Neural cell (in vitro differentiated cells): ENCODE data around the gene SMIM1. TPM values are rescaled to one million over a fixed set of nuclear protein-coding genes. Genes with fewer than 3 reads are reported as not detected.

Source experiments
- H2AFZ ChIP-seq: fragments of 200-600, 300-800 bp; sonication (generic), shearing (Covaris generic); 2 replicates; pipeline ENCODE4 v1.6.0; 2014; ENCODE audit warnings: low read depth, mild to moderate bottlenecking, antibody characterized with exemption, low read length, moderate library complexity
- H3F3A ChIP-seq: fragments of 200-600 bp; shearing (Covaris generic); 2 replicates; pipeline ENCODE4 v1.6.1; 2016; ENCODE audit warnings: mild to moderate bottlenecking, moderate library complexity, mixed read lengths, antibody characterized with exemption, low read length; ENCODE audit not compliant: insufficient read depth, poor library complexity, severe bottlenecking
- H3K27ac ChIP-seq: fragments of 200-600, 300-800 bp; sonication (generic), shearing (Covaris generic); 2 replicates; pipeline ENCODE4 v1.5.1; 2014; ENCODE audit warnings: mild to moderate bottlenecking, low read length, moderate library complexity
- H3K27me3 ChIP-seq: fragments of 300-800, 200-600 bp; sonication (generic), shearing (Covaris generic); 2 replicates; pipeline ENCODE4 v1.6.0; 2014; ENCODE audit warnings: mild to moderate bottlenecking, low read depth, low read length, moderate library complexity; ENCODE audit not compliant: insufficient read depth
- H3K36me3 ChIP-seq: fragments of 300-800, 200-600 bp; sonication (generic), shearing (Covaris generic); 2 replicates; pipeline ENCODE4 v1.5.1; 2014; ENCODE audit warnings: mild to moderate bottlenecking, antibody characterized with exemption, low read length, moderate library complexity; ENCODE audit not compliant: insufficient read depth
- H3K4me2 ChIP-seq: fragments of 300-800, 200-600 bp; sonication (generic), shearing (Covaris generic); 2 replicates; pipeline ENCODE4 v1.6.0; 2014; ENCODE audit warnings: mild to moderate bottlenecking, low read length
- H3K4me3 ChIP-seq: fragments of 300-800, 200-600 bp; sonication (generic), shearing (Covaris generic); 2 replicates; pipeline ENCODE4 v1.5.1; 2014; ENCODE audit warnings: mild to moderate bottlenecking, low read length, moderate library complexity
- H3K79me2 ChIP-seq: fragments of 200-600 bp; shearing (Covaris generic); replicated peaks from 2 replicates; pipeline ENCODE4 v1.6.0; 2014; ENCODE audit warnings: mild to moderate bottlenecking, low read length, moderate library complexity; ENCODE audit not compliant: insufficient read depth
- H3K9ac ChIP-seq: fragments of 300-800, 200-600 bp; sonication (generic), shearing (Covaris generic); 2 replicates; pipeline ENCODE4 v1.6.1; 2016; ENCODE audit warnings: mild to moderate bottlenecking, low read length, mixed read lengths
- H3K9me2 ChIP-seq: fragments of 200-600 bp; shearing (Covaris generic); 2 replicates; pipeline ENCODE4 v1.6.1; 2016; ENCODE audit warnings: mild to moderate bottlenecking, low read length, mixed read lengths; ENCODE audit not compliant: insufficient read depth
- H3K9me3 ChIP-seq: fragments of 200-600, 300-800 bp; sonication (generic), shearing (Covaris generic); 2 replicates; pipeline ENCODE4 v1.6.1; 2016; ENCODE audit warnings: mild to moderate bottlenecking, mixed run types, low read length, moderate library complexity, mixed read lengths
- H4K20me1 ChIP-seq: fragments of 200-600 bp; shearing (Covaris generic); 2 replicates; pipeline ENCODE4 v1.6.1; 2016; ENCODE audit warnings: mild to moderate bottlenecking, mixed run types; ENCODE audit not compliant: insufficient read depth
- CTCF ChIP-seq: fragments of 450-650 bp; IDR thresholded peaks from 2 replicates; pipeline ENCODE4 v1.5.1; 2014; ENCODE audit warnings: antibody characterized with exemption, mild to moderate bottlenecking, moderate library complexity; ENCODE audit not compliant: poor library complexity, severe bottlenecking
- EP300 ChIP-seq: fragments of 450-650 bp; conservative IDR thresholded peaks from 2 replicates; pipeline ENCODE4 v1.6.1; 2014; ENCODE audit warnings: antibody characterized with exemption, mild to moderate bottlenecking, moderate library complexity; ENCODE audit not compliant: poor library complexity, severe bottlenecking
- EZH2 ChIP-seq: fragments of 200-600, 300-800 bp; shearing (Covaris generic), sonication (generic); IDR thresholded peaks from 2 replicates; pipeline ENCODE4 v1.6.1; 2014; ENCODE audit warnings: antibody characterized with exemption, low read length, borderline replicate concordance, mild to moderate bottlenecking; ENCODE audit not compliant: insufficient read depth, poor library complexity, severe bottlenecking
- MXI1 ChIP-seq: fragments of 450-650 bp; conservative IDR thresholded peaks from 2 replicates; pipeline ENCODE4 v1.6.1; 2014; ENCODE audit warnings: antibody characterized with exemption, mild to moderate bottlenecking; ENCODE audit not compliant: poor library complexity, severe bottlenecking
- POLR2AphosphoS5 ChIP-seq: IDR thresholded peaks from 2 replicates; pipeline ENCODE4 v1.6.1; 2012
- RAD21 ChIP-seq: fragments of 450-650 bp; conservative IDR thresholded peaks from 2 replicates; pipeline ENCODE4 v1.6.1; 2014; ENCODE audit warnings: antibody characterized with exemption, mild to moderate bottlenecking, moderate library complexity
- REST ChIP-seq: IDR thresholded peaks from 2 replicates; pipeline ENCODE4 v1.6.1; 2012; ENCODE audit warnings: borderline replicate concordance
- SMC3 ChIP-seq: fragments of 450-650 bp; conservative IDR thresholded peaks from 2 replicates; pipeline ENCODE4 v1.6.1; 2014; ENCODE audit warnings: antibody characterized with exemption, mild to moderate bottlenecking, moderate library complexity; ENCODE audit not compliant: poor library complexity
- TAF1 ChIP-seq: IDR thresholded peaks from 2 replicates; pipeline ENCODE4 v1.6.1; 2012; ENCODE audit warnings: low read depth
- polyA plus RNA-seq: library from polyadenylated mRNA; depleted of rRNA; stranded (reverse); fragments of >200 nt; gene quantifications from 2 replicates; pipeline ENCODE4 v1.2.3, GENCODE V29; 2014

The SMIM1 gene
- polyA plus RNA-seq, 1 donor from 2014 or later = not detected

- Histone ChIP-seq H3K79me2 (no peaks in the 10 kb centered on the region), H3K4me2 (no peak overlapping the region), H2AFZ (no peak overlapping the region), H4K20me1 (no peaks in the 10 kb centered on the region), H3K9me2 (no peaks in the 10 kb centered on the region), H3K27ac (no peak overlapping the region), H3K4me3 (no peak overlapping the region), H3K9ac (no peak overlapping the region), H3F3A (no peaks in the 10 kb centered on the region), H3K9me3 (no peaks in the 10 kb centered on the region), H3K36me3 (no peaks in the 10 kb centered on the region), H3K27me3 (no peaks in the 10 kb centered on the region)
- TF ChIP-seq RAD21 (no peak), SMC3 (no peak), REST (no peak), EZH2 (no peak), TAF1 (no peak), CTCF (no peak), MXI1 (no peak), POLR2AphosphoS5 (no peak), EP300 (no peak)
Observed at GRCh38 chr1:3811595-3811911, 39.0 kb downstream of the SMIM1 start.

- no peak overlapping the region for H3K4me2 ChIP-seq
- H3K9me3 ChIP-seq = no peaks in the 10 kb centered on the region
- no peaks in the 10 kb centered on the region for H3F3A ChIP-seq
- H3K9ac ChIP-seq = no peak overlapping the region
- H3K79me2 ChIP-seq = no peaks in the 10 kb centered on the region
- no peak overlapping the region for H3K4me3 ChIP-seq
- no peaks in the 10 kb centered on the region for H3K36me3 ChIP-seq
- H4K20me1 ChIP-seq = no peaks in the 10 kb centered on the region
- no peak overlapping the region for H3K27ac ChIP-seq
- no peak overlapping the region for H2AFZ ChIP-seq
- no peaks in the 10 kb centered on the region for H3K9me2 ChIP-seq
- H3K27me3 ChIP-seq = no peaks in the 10 kb centered on the region
- no peak for TF ChIP-seq MXI1
- TF ChIP-seq CTCF = no peak
- no peak for TF ChIP-seq RAD21
- no peak for TF ChIP-seq EP300
- TF ChIP-seq REST = no peak
- TF ChIP-seq POLR2AphosphoS5 = no peak
- no peak for TF ChIP-seq TAF1
- TF ChIP-seq EZH2 = no peak
- TF ChIP-seq SMC3 = no peak
Observed at GRCh38 chr1:3814065-3814464, 41.5 kb downstream of the SMIM1 start.
